NCI-H128 (cell line): Measurements from ENCODE around the gene CSRNP2.
"Not testable (repeated sequence)": the region's sequence is repeated elsewhere in the genome, so short reads cannot be mapped to it uniquely, and the experiment has no call there.

Source experiments
- DNase-seq: peaks from one replicate; lab custom pipeline; 2025; ENCODE audit not compliant: unreplicated experiment; lab: John Stamatoyannopoulos, UW

CSRNP2 gene

GRCh38 chr12:51083126-51083833 lies at the start of gene CSRNP2:
CSRNP2 (minus strand) TSS chr12:51083596; CDS start chr12:51076561, 7,035 bp downstream.
- peak; percentile 95 for DNase-seq

- DNase-seq: no peak
These were observed 49.3 kb upstream of the CSRNP2 start for GRCh38 chr12:51132693-51133092.

GRCh38 chr12:51131745-51132521 lies 48.5 kb upstream of the CSRNP2 start:
- no peak for DNase-seq

GRCh38 chr12:51128919-51129318 lies 45.5 kb upstream of the CSRNP2 start:
- DNase-seq: no peak

- no peak for DNase-seq
These were observed 43.8 kb upstream of the CSRNP2 start for GRCh38 chr12:51127050-51127729.

GRCh38 chr12:51126297-51126696 lies 42.9 kb upstream of the CSRNP2 start:
- DNase-seq: no peak

- no peak for DNase-seq
These were observed 41.1 kb upstream of the CSRNP2 start for GRCh38 chr12:51124504-51124903.

GRCh38 chr12:51122844-51123243 lies 39.4 kb upstream of the CSRNP2 start:
- DNase-seq: no peak

- no peak for DNase-seq
These were observed 35.3 kb upstream of the CSRNP2 start for GRCh38 chr12:51118706-51119105.

GRCh38 chr12:51115533-51115932 lies 32.1 kb upstream of the CSRNP2 start:
- no peak for DNase-seq

- no peak for DNase-seq
These were observed 24.7 kb upstream of the CSRNP2 start for GRCh38 chr12:51108136-51108535.

- DNase-seq: no peak
These were observed 20.6 kb upstream of the CSRNP2 start for GRCh38 chr12:51103977-51104376.

GRCh38 chr12:51098611-51099010 lies 15.2 kb upstream of the CSRNP2 start:
- no peak for DNase-seq

- no peak for DNase-seq
These were observed 7.4 kb upstream of the CSRNP2 start for GRCh38 chr12:51090705-51091229.

- no peak for DNase-seq
These were observed 4.4 kb upstream of the CSRNP2 start for GRCh38 chr12:51087818-51088217.

GRCh38 chr12:51086933-51087332 lies 3.5 kb upstream of the CSRNP2 start:
- DNase-seq: no peak

GRCh38 chr12:51085757-51086156 lies 2.4 kb upstream of the CSRNP2 start:
- DNase-seq: no peak

- DNase-seq: no peak
These were observed 753 bp downstream of the CSRNP2 start for GRCh38 chr12:51082561-51083125.

GRCh38 chr12:51081421-51081820 lies 2.0 kb downstream of the CSRNP2 start:
- no peak for DNase-seq

- DNase-seq: no peak
These were observed 3.3 kb downstream of the CSRNP2 start for GRCh38 chr12:51080136-51080535.

- DNase-seq: not testable (repeated sequence)
These were observed 4.5 kb downstream of the CSRNP2 start for GRCh38 chr12:51078866-51079265.
